GM18867 (cell line): ENCODE data around the gene KCNG2.
A peak's percentile ranks its signal among the peaks of the same experiment; 100 is the strongest.
"Not testable (repeated sequence)": the region's sequence is repeated elsewhere in the genome, so short reads cannot be mapped to it uniquely, and the experiment has no call there.

Experiments
- ATAC-seq: cut with Tn5 transposase; IDR thresholded peaks from one replicate; pipeline ENCODE4 v1.9.1; 2021; ENCODE audit warnings: mild to moderate bottlenecking, moderate library complexity; ENCODE audit not compliant: unreplicated experiment

KCNG2 gene

DNA sequence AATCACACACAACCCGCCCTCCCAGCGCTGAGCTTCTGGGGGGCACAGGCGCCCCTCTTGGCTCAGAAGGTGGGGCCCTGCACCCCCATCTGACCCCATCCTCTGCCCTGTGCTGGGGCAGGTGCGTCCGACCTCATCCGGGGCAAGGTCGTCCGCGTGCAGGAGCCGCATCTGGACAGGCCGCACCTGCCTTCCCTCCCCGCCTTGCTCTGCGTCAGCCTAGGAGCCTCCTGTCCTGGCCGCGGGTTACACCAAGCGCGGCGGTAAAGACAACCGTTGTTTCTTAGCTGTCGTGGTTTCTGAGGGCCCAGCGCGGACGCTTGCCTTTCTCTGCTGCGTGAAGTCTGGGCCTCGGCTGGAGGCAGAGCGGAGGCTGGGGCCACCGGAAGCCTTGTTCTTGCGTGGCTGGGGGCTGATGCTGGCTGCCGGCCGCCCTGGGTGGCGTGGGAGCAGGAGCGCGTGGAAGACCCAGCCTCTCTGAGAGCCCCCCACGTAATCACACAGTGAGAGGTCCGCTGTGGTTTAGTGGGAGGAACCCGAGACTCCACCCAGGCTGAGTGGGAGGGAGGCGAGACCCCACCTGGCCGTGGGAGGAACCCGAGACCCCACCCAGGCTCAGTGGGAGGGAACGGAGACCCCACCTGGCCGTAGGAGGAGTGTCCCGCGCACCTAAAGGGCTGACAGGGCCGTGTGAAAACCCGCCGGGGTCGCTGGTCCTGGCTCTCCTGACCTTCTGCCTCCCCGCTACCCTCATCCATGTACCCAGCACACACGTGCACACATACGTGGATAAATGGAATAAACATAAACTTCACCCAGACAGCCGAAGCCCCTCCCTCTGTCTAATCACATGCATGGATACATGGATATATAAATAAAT, 51.8 kb downstream of the KCNG2 start:
- no peak for ATAC-seq

DNA sequence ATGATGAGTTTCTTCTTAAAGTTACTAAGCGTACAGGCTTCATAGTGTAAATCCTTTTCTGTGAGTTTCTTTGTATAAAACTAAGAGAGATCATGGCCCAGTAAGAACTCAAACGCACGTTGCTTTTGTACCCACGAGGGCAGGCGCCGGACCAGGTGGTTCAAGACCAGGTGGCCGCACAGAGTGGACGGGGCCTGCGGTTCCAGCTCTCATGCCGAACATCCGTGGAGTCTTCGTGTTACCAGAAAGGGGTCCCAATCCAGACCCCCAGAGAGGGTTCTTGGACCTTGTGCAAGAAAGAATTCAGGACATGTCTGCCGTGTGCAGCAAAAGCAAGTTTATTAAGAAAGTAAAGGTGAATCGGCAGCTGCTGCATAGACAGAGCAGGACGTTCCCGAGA, 53.0 kb downstream of the KCNG2 start:
- ATAC-seq: no peak

DNA sequence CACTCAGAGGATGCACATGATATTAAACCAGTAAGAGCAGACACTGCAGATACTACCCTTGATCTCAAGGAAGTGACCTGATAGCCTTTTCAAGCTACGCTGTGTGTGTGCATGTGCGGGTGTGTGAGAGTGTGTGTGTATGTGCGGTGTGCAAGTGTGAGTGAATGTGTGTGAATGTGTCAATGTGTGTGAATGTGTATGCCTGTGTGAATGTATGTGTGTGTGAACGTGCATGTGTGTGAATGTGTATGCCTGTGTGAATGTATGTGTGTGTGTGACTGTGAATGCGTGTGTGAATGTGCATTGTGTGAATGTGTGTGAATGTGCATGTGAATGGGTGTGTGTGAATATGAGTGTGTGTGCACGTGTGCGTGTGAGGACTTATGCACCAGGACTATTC, 53.8 kb downstream of the KCNG2 start:
- no peak for ATAC-seq

DNA sequence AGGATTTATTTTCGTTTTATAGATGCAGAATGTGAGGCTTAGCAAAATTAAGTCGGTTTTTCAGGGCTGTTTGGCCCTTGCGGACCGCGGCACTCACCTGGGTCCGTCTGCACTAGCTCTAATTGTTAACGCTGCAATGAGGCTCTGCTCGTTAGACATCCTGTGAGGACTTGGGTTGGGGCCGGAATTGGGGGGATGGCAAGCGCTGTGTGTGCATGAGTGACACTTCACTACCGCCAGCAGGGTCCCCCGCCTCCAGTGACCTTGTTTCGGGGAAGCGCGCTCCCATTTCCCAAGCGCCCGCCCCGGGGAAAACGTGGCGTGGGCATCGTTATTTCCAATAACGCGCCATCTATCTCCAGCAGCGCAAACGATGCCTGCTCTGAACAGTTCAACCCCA, 54.2 kb downstream of the KCNG2 start:
- no peak for ATAC-seq

DNA sequence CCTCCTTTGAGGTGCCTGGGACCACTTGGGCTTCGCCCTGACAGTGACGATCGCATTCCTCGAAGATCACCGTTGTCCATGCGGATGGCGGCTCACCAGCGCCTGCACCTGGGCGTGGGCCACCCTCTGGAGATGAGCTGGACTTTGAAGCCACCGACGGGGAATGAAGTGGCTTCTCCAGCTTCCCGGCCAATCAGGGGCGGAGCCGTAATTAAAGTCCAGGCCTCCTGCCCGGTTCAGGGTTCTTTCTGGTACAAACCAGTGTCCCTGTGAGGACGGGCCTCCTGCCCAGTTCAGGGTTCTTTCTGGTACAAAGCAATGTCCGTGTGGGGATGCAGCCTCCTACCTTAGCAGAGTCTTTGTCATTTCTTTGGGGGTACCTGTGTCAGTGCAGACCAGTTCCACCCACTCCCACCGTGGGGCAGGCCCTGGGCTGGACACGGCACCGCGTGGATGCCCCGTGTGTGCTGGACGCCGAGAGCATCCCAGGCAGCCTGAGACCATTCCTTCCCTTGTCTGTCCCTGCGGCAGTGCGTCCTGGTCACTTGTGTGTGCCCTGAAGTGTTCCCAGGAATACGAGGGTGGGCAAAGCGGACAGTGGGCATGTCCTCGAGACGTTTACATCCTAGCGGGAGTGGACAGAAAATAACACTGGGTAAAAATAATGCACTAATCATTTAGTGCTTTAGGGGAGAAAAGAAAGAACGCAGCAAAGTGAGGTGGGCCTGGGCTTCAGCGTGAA, 55.0 kb downstream of the KCNG2 start:
- no peak for ATAC-seq

DNA sequence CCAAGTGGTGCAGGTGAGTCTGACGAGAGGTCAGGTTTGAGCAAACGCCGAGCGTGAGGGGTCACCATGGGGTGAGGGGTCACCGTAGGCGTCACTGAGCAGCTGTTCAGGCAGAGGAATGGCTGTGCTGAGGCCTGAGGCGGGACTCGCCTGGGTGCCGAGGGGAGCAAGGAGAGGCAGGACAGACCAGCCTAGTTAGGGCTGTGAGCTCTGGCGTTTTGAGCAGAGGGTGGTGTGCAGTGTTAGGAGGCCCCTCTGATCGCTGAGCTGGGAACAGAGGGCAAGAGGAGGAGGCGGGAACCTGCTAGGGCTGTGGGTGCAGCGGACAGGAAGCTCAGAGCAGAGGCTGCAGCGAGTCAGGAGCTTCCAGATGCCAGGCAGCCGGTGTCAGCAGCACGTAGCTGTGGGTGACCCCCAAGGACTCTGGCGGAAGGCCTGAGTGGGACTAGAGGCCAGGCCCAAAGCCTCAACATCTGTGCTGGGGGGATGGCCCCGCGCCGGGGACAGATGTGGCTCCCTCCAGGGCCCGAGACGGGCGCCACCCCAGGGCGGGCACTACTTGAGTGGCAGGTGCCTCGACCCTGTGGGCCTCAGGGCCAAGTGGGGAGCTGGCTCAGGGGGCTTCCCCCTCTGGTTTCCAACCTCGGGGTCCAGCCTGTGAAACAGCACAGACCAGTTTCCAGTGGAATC, 55.7 kb downstream of the KCNG2 start:
- no peak for ATAC-seq

DNA sequence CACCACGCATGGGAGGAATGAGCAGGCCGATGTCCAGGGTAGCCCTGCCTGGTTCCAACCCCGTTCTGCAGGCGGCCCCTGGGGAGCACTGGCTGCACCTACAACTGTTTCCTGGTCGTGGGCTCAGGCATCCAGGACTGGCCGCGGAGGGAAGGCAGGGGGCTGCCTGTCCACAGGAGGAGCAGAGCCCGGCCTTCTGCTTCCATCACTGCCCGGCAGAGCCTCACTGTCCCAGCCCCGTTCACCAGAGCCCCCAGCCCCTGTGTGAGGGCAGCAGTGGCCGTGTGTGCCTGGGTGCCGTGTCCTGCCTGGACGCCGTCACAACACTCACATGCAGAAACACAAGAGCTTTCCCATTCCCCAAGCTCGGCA, 56.2 kb downstream of the KCNG2 start:
- ATAC-seq: no peak

DNA sequence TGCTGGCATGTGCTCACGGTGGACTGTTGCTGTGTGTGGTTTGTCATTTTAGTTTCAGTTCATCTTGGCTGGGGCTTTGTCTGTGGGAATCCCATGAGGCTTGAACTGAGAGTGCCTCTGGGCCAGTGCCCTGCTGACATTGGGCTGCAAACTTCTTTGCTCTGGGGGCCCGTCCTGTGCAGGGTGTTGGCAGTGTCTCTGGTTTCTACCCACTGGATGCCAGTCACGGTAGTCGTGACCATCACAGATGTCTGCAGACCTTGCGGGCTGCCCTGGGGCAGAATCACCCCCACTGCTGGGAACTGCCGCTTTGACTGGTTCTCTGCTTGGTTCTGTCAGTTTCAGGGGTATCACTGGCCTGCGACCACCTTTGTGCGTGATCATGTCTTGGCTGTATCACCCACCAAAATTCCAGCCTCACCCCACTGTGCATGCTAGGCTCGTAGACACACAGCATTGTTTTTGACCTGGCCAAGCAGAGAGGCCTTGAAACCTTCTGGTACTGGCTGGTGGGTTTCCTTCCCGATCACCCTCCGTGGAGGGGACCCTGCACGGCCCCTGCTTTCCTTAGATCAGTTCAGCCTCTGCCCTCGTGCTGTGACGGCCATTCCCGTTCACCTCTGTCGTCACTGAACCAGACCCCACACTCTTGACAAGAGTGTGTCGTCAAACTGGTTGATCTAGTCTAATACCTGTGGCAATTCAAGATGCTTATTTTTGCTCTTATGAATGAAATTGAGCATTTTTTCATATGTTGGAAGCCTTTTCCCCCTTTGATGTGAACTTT, 57.6 kb downstream of the KCNG2 start:
- ATAC-seq: peak; percentile 85

DNA sequence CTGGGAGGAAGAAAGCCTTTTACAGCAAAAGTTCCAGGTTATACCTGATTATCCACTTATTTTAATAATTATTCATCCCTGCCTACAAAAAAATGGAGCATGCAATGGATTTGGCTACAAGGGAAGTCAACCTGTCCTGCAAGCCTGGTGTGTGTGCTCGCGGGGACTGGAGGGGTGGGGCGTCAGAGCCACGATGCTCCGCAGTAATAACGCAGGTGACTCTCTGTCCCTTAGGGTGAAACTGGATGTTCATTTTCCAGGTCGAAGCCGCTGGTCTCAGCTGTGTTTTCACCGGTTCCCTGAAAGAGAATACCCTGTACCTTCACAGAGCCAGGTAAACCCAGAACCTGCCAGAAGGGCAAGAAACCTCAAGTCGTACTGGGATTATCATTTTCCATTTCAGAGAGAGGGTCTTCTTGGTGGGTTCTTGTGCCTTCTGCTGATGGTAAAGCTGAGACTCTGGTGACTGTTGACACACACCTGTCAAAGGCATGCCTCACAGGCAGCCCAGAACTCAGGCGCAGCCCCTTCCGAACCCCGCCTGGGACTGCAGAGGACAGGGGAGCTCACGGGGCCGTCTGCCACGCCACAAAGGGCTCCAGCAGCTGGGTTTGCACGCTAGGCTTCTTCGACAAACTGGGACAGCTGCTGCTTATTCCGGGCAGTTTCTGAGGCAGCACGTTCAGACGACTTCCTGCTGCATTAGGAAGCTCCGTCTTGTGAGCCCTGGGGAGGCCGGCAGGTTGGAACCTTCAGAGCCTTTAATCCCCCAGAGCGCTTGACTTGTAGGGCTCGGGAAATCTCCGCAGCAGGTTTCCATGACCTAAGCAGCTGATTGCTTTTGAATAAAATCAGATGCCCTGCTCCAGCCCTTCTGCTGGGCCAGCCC, 58.6 kb downstream of the KCNG2 start:
- no peak for ATAC-seq

DNA sequence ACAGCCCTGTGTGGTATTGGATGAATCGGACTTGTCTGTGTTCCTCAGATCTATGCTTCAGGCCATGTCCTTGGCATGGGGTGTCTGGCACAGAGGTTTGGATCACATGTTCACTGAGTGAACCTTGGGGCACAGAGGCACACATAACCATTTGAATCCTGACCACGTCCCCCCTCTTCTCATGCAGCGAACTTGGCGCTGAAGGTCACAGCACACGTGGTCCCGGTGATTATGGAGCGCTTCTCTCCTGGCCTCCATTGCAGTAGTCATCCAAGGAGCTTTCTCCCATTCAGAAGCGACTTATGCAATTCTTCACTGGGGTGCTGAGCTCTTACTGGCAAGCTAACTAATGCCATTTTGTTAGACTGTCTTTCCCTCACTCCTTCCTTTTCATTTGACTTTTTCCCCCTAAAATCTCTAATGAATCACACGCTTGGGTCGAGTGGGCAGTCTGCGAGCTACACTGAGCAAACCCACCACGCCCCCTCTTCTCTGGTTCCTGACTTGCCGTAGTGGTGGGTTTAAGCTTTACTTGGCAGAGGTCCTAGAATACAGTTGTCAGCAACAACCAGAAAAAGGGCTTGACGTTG, 59.4 kb downstream of the KCNG2 start:
- no peak for ATAC-seq

DNA sequence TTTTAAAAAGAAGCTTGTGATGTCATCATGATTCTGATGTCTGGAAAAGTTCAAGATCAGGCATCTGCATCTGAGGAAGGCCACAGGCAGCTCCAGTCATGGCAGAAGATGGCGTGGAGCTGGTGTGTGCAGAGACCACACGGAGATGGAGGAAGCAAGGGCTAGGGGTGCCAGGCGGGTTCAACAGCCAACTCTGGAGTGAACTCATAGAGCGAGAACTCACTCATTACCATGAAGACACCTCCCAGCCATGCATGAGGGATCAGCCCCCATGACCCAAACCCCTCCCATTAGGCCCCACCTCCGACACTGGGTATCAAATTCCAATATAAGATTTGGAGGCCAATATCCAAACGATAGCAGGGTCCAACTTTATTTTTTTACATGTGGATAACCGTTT, 61.6 kb downstream of the KCNG2 start:
- ATAC-seq: no peak

DNA sequence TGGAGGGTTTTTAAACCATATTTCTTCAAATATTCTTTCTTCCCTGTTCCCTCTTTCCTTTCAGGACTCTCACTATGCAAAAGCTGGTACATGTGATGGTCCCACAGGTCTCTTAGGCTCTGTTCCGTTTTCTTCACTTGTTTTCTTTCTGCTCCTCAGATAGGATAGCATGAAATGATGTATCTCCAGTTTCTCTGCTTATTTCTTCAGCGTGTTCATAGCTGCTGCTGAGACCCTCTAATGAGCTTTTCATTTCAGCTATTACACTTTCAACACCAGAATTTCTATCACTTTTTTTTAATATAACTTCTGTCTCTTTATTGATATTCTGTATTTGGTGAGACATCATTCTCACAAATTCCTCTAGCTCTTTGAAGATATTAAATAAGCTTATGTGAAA, 63.9 kb downstream of the KCNG2 start:
- ATAC-seq: no peak

DNA sequence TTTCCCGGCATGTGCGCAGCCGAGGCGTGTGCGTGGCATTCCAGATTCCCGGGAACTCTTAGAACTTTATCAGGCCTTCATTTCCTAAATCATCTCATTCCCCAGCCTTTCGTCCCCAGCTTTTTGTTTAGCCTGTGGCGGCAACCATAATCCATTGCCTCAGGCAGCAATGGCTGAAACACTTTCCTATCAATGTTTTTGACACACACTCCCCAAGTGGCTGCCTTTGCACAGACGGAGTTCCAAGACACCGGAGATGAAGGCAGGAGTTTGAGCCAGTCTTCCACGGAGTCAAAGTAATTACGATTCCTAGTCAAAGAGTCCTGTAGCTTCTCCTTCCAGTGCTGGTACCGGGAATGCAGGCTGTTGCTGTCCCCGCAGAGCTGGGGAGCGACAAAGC, 64.8 kb downstream of the KCNG2 start:
- ATAC-seq: no peak

DNA sequence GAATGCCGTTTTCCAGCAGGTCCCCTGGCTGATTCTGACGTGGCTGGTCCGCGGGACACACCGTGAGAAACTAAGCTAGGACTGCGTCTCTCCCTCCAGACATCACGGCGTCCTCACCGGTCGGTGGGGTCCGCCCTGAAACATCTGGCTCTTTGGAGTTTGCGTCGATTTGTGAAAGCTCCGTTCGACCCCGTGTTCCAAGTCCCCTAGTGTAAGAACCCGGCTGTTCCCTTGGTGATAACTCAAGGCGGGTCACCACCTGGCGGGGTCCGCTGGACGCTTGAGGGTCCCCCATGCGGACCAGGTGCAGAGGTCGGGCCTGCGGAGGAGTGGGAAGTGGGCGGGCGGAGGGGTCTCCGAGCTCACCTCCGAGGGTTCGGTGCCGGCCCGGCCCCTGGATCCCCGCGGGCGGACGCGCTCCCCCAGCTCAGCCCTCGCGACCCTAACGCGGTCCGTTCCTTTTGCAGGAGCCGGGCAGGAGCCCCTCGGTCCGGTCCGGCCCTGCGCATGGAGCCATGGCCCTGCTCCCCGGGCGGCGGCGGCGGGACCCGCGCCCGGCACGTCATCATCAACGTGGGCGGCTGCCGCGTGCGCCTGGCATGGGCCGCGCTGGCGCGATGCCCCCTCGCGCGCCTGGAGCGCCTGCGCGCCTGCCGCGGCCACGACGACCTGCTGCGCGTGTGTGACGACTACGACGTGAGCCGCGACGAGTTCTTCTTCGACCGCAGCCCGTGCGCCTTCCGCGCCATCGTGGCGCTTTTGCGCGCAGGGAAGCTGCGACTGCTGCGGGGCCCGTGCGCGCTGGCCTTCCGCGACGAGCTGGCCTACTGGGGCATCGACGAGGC, 65.6 kb downstream of the KCNG2 start:
- no peak for ATAC-seq

DNA sequence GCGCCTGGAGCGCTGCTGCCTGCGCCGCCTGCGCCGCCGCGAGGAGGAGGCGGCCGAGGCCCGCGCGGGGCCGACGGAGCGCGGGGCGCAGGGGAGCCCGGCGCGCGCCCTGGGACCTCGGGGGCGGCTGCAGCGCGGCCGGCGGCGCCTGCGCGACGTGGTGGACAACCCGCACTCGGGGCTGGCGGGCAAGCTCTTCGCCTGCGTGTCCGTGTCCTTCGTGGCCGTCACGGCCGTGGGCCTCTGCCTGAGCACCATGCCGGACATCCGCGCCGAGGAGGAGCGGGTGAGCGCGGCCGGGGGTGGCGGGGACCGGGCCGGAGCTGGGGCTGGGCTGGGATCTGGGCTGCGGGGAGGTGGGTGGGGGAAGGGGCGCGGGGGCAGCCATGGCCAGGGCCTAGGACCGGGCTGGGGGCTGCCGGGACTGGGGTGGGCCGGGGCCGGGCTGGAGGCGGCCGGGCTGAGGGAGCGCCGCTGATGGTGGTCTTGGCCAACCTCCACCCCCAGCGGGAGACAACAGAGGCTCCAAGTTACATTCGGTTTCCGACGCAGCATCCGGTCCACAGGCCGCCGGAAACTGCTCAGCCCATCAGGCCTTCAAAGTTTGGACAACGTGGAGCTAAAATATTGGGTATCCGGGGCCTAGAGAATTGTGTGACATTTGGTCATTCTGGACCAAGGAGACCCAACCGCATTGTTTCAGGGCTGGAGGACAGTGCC, 66.4 kb downstream of the KCNG2 start:
- no peak for ATAC-seq

DNA sequence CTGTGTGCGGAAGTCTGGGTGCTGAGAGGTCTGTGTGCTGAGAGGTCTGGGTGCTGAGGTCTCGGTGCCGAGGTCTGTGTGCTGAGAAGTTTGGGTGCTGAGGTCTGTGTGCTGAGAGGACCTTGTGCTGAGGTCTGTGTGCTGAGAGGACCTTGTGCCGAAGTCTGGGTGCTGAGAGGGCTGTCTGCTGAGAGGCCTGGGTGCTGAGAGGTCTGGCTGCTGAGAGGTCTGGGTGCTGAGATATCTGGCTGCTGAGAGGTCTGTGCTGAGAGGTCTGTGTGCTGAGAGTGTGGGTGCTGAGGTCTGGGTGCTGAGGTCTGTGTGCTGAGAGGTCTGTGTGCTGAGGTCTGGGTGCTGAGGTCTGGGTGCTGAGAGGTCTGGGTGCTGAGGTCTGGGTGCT, 67.2 kb downstream of the KCNG2 start:
- ATAC-seq: not testable (repeated sequence)

DNA sequence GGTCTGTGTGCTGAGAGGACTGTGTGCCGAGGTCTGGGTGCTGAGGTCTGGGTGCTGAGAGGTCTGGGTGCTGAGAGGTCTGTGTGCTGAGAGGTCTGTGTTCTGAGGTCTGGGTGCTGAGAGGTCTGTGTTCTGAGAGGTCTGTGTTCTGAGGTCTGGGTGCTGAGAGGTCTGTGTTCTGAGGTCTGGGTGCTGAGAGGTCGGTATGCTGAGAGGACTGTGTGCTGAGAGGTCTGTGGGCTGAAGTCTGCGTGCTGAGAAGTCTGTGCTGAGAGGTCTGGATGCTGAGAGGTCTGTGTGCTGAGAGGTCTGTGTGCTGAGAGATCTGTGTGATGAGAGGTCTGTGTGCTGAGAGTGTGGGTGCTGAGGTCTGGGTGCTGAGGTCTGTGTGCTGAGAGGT, 68.2 kb downstream of the KCNG2 start:
- not testable (repeated sequence) for ATAC-seq
